ENCODE data around the gene RGS4.
"Not testable (repeated sequence)": the region's sequence is repeated elsewhere in the genome, so short reads cannot be mapped to it uniquely, and the experiment has no call there.

The RGS4 gene

GRCh38 chr1:163085904-163086268, 16.7 kb downstream of the RGS4 start:
- Histone ChIP-seq H3K4me1 (ENCODE audit: control extremely low read depth in 1 of 4, control insufficient read depth in 4 of 4, insufficient read depth in 4 of 4, low read length in 3 of 4) (no peaks in the 10 kb centered on the region), H3K27me3 (replicated peaks in 2 of 5; ENCODE audit: control insufficient read depth in 4 of 5, insufficient read depth in 5 of 5, low read length in 4 of 5) (no peaks in the 10 kb centered on the region), H3K9me3 (ENCODE audit: control extremely low read depth in 1 of 5, control insufficient read depth in 4 of 5, insufficient read depth in 2 of 5, low read depth in 1 of 5, low read length in 4 of 5) (no peaks in the 10 kb centered on the region), H3K36me3 (ENCODE audit: control insufficient read depth in 4 of 4, insufficient read depth in 4 of 4, low read length in 3 of 4) (no peaks in the 10 kb centered on the region), H3K27ac (ENCODE audit: insufficient read depth in 1 of 2, low read depth in 1 of 2, low read length in 2 of 2, poor library complexity in 1 of 2, severe bottlenecking in 2 of 2) (no peak overlapping the region), H3K4me3 (ENCODE audit: control insufficient read depth in 1 of 7, extremely low read depth in 1 of 7, insufficient read depth in 4 of 7, low read depth in 2 of 7, low read length in 6 of 7) (no peak overlapping the region)
- no peak for DNase-seq
- ChIA-PET POLR2A (no interaction called here), CTCF (no interaction called here)
- no CpG with 5 or more reads among the region's 2 CpGs for WGBS (ENCODE audit: insufficient coverage)

GRCh38 chr1:163089117-163089516, 20.0 kb downstream of the RGS4 start:
- H3K27ac ChIP-seq (ENCODE audit: insufficient read depth in 1 of 2, low read depth in 1 of 2, low read length in 2 of 2, poor library complexity in 1 of 2, severe bottlenecking in 2 of 2); CTCF ChIA-PET; DNase-seq; H3K36me3 ChIP-seq (ENCODE audit: control insufficient read depth in 4 of 4, insufficient read depth in 4 of 4, low read length in 3 of 4); H3K4me1 ChIP-seq (ENCODE audit: control extremely low read depth in 1 of 4, control insufficient read depth in 4 of 4, insufficient read depth in 4 of 4, low read length in 3 of 4); H3K9me3 ChIP-seq (ENCODE audit: control extremely low read depth in 1 of 5, control insufficient read depth in 4 of 5, insufficient read depth in 2 of 5, low read depth in 1 of 5, low read length in 4 of 5); H3K4me3 ChIP-seq (ENCODE audit: control insufficient read depth in 1 of 7, extremely low read depth in 1 of 7, insufficient read depth in 4 of 7, low read depth in 2 of 7, low read length in 6 of 7); POLR2A ChIA-PET; H3K27me3 ChIP-seq (replicated peaks in 2 of 5; ENCODE audit: control insufficient read depth in 4 of 5, insufficient read depth in 5 of 5, low read length in 4 of 5): not testable (repeated sequence)
- WGBS (ENCODE audit: insufficient coverage) = 100% methylated on average over 1 of the region's 4 CpGs

- Histone ChIP-seq H3K9me3 (ENCODE audit: control extremely low read depth in 1 of 5, control insufficient read depth in 4 of 5, insufficient read depth in 2 of 5, low read depth in 1 of 5, low read length in 4 of 5) (no peaks in the 10 kb centered on the region), H3K4me1 (ENCODE audit: control extremely low read depth in 1 of 4, control insufficient read depth in 4 of 4, insufficient read depth in 4 of 4, low read length in 3 of 4) (no peaks in the 10 kb centered on the region), H3K4me3 (ENCODE audit: control insufficient read depth in 1 of 7, extremely low read depth in 1 of 7, insufficient read depth in 4 of 7, low read depth in 2 of 7, low read length in 6 of 7) (no peak overlapping the region), H3K27ac (ENCODE audit: insufficient read depth in 1 of 2, low read depth in 1 of 2, low read length in 2 of 2, poor library complexity in 1 of 2, severe bottlenecking in 2 of 2) (no peak overlapping the region), H3K27me3 (replicated peaks in 2 of 5; ENCODE audit: control insufficient read depth in 4 of 5, insufficient read depth in 5 of 5, low read length in 4 of 5) (peaks cover 0 to 2% (median 0%) of the 10 kb centered on the region in 5 experiments), H3K36me3 (ENCODE audit: control insufficient read depth in 4 of 4, insufficient read depth in 4 of 4, low read length in 3 of 4) (no peaks in the 10 kb centered on the region)
- no peak for DNase-seq
- CTCF ChIA-PET = no interaction called here
- WGBS (ENCODE audit: insufficient coverage) = 100% methylated on average over 2 of the region's 3 CpGs
- POLR2A ChIA-PET = no interaction called here
These were observed 21.3 kb downstream of the RGS4 start for GRCh38 chr1:163090321-163090945.

DNA sequence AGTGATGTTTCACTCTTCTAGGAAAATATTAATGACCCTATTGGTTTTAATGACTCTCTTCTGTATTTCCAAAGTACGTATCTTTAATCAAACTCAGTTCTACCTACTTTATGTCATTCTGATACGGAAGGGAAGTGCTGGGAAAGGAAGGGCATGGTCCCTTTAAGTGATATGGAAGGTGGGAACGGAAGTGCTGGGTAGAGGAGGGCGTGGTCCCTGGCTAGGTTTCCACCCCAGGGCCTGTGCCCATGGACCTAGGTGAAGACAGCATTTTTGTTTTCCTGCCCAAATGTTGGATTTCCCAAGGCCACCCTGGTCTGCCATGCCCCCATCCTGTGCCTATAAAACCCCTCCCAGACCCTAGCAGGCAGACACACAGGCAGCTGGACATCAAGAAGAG, 24.0 kb downstream of the RGS4 start:
- no peaks in the 10 kb centered on the region for H3K36me3 ChIP-seq (ENCODE audit: control insufficient read depth in 4 of 4, insufficient read depth in 4 of 4, low read length in 3 of 4)
- ChIA-PET POLR2A (no interaction called here), CTCF (no interaction called here)
- no peaks in the 10 kb centered on the region for H3K4me1 ChIP-seq (ENCODE audit: control extremely low read depth in 1 of 4, control insufficient read depth in 4 of 4, insufficient read depth in 4 of 4, low read length in 3 of 4)
- no peak overlapping the region for H3K4me3 ChIP-seq (ENCODE audit: control insufficient read depth in 1 of 7, extremely low read depth in 1 of 7, insufficient read depth in 4 of 7, low read depth in 2 of 7, low read length in 6 of 7)
- H3K27me3 ChIP-seq (replicated peaks in 2 of 5; ENCODE audit: control insufficient read depth in 4 of 5, insufficient read depth in 5 of 5, low read length in 4 of 5) = peaks cover 0 to 2% (median 0%) of the 10 kb centered on the region in 5 experiments
- DNase-seq = no peak
- no peak overlapping the region for H3K27ac ChIP-seq (ENCODE audit: insufficient read depth in 1 of 2, low read depth in 1 of 2, low read length in 2 of 2, poor library complexity in 1 of 2, severe bottlenecking in 2 of 2)
- no peaks in the 10 kb centered on the region for H3K9me3 ChIP-seq (ENCODE audit: control extremely low read depth in 1 of 5, control insufficient read depth in 4 of 5, insufficient read depth in 2 of 5, low read depth in 1 of 5, low read length in 4 of 5)
- WGBS (ENCODE audit: insufficient coverage) = 89% methylated on average over 3 of the region's 4 CpGs

- Histone ChIP-seq H3K36me3 (ENCODE audit: control insufficient read depth in 4 of 4, insufficient read depth in 4 of 4, low read length in 3 of 4) (no peaks in the 10 kb centered on the region), H3K4me1 (ENCODE audit: control extremely low read depth in 1 of 4, control insufficient read depth in 4 of 4, insufficient read depth in 4 of 4, low read length in 3 of 4) (no peaks in the 10 kb centered on the region), H3K9me3 (ENCODE audit: control extremely low read depth in 1 of 5, control insufficient read depth in 4 of 5, insufficient read depth in 2 of 5, low read depth in 1 of 5, low read length in 4 of 5) (no peaks in the 10 kb centered on the region), H3K4me3 (ENCODE audit: control insufficient read depth in 1 of 7, extremely low read depth in 1 of 7, insufficient read depth in 4 of 7, low read depth in 2 of 7, low read length in 6 of 7) (no peak overlapping the region), H3K27me3 (replicated peaks in 2 of 5; ENCODE audit: control insufficient read depth in 4 of 5, insufficient read depth in 5 of 5, low read length in 4 of 5) (peaks cover 0 to 2% (median 0%) of the 10 kb centered on the region in 5 experiments), H3K27ac (ENCODE audit: insufficient read depth in 1 of 2, low read depth in 1 of 2, low read length in 2 of 2, poor library complexity in 1 of 2, severe bottlenecking in 2 of 2) (no peak overlapping the region)
- no peak for DNase-seq
- 84% methylated on average over 7 of the region's 9 CpGs for WGBS (ENCODE audit: insufficient coverage)
- POLR2A ChIA-PET = no interaction called here
- CTCF ChIA-PET = no interaction called here
These were observed 24.4 kb downstream of the RGS4 start for GRCh38 chr1:163093579-163093978.

DNA sequence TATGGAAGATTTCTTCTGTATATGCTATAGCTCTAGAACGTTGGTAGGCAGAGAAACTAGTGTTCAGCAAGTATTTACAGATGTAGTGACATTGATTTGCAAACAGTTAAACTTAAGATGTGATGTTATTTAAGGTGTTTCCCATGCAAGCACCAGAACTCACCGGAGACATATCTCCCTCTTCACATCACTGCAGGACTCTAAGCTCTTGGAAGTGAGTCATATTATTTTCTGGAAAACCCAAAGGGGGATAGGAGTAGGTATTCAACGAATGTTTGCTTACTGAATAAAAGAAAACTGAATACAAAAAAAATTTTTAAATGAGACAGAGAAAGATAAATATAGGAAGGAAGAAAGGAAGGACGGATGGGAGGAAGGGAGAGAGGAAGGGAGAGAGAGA, 25.0 kb downstream of the RGS4 start:
- 94% methylated on average over 2 of the region's 4 CpGs for WGBS (ENCODE audit: insufficient coverage)
- Histone ChIP-seq H3K4me1 (ENCODE audit: control extremely low read depth in 1 of 4, control insufficient read depth in 4 of 4, insufficient read depth in 4 of 4, low read length in 3 of 4) (no peaks in the 10 kb centered on the region), H3K4me3 (ENCODE audit: control insufficient read depth in 1 of 7, extremely low read depth in 1 of 7, insufficient read depth in 4 of 7, low read depth in 2 of 7, low read length in 6 of 7) (no peak overlapping the region), H3K36me3 (ENCODE audit: control insufficient read depth in 4 of 4, insufficient read depth in 4 of 4, low read length in 3 of 4) (no peaks in the 10 kb centered on the region), H3K27me3 (replicated peaks in 2 of 5; ENCODE audit: control insufficient read depth in 4 of 5, insufficient read depth in 5 of 5, low read length in 4 of 5) (peaks cover 0 to 2% (median 0%) of the 10 kb centered on the region in 5 experiments), H3K9me3 (ENCODE audit: control extremely low read depth in 1 of 5, control insufficient read depth in 4 of 5, insufficient read depth in 2 of 5, low read depth in 1 of 5, low read length in 4 of 5) (no peaks in the 10 kb centered on the region), H3K27ac (ENCODE audit: insufficient read depth in 1 of 2, low read depth in 1 of 2, low read length in 2 of 2, poor library complexity in 1 of 2, severe bottlenecking in 2 of 2) (no peak overlapping the region)
- ChIA-PET CTCF (no interaction called here), POLR2A (no interaction called here)
- DNase-seq = no peak

GRCh38 chr1:163094589-163094988, 25.4 kb downstream of the RGS4 start:
- Histone ChIP-seq H3K4me3 (ENCODE audit: control insufficient read depth in 1 of 7, extremely low read depth in 1 of 7, insufficient read depth in 4 of 7, low read depth in 2 of 7, low read length in 6 of 7) (no peak overlapping the region), H3K9me3 (ENCODE audit: control extremely low read depth in 1 of 5, control insufficient read depth in 4 of 5, insufficient read depth in 2 of 5, low read depth in 1 of 5, low read length in 4 of 5) (no peaks in the 10 kb centered on the region), H3K36me3 (ENCODE audit: control insufficient read depth in 4 of 4, insufficient read depth in 4 of 4, low read length in 3 of 4) (no peaks in the 10 kb centered on the region), H3K27me3 (replicated peaks in 2 of 5; ENCODE audit: control insufficient read depth in 4 of 5, insufficient read depth in 5 of 5, low read length in 4 of 5) (peaks cover 0 to 2% (median 0%) of the 10 kb centered on the region in 5 experiments), H3K4me1 (ENCODE audit: control extremely low read depth in 1 of 4, control insufficient read depth in 4 of 4, insufficient read depth in 4 of 4, low read length in 3 of 4) (no peaks in the 10 kb centered on the region), H3K27ac (ENCODE audit: insufficient read depth in 1 of 2, low read depth in 1 of 2, low read length in 2 of 2, poor library complexity in 1 of 2, severe bottlenecking in 2 of 2) (no peak overlapping the region)
- no peak for DNase-seq
- 89% methylated on average over 2 of the region's 2 CpGs for WGBS (ENCODE audit: insufficient coverage)
- POLR2A ChIA-PET = no interaction called here
- CTCF ChIA-PET = no interaction called here

Data from common myeloid progenitor, CD34-positive (primary cell).